ENCODE measurements around the gene MAGEB6. TPM values are rescaled to one million over a fixed set of nuclear protein-coding genes. Genes with fewer than 3 reads are reported as not detected.

Gene MAGEB6
- polyA plus RNA-seq, result not detected in 2 replicates

GRCh38 chrX:26192204-26192603, at the start of gene MAGEB6:
TSS of gene MAGEB6 (plus strand) at chrX:26192440. CDS start at chrX:26193847, 1,407 bp downstream.

GRCh38 chrX:26160301-26160700, 31.9 kb upstream of the MAGEB6 start, which contains the start of gene MAGEB6B:
TSS of gene MAGEB6B (plus strand) at chrX:26160601. CDS start at chrX:26160601, 0 bp downstream.

GRCh38 chrX:26215869-26216268, 23.6 kb downstream of the MAGEB6 start, which contains the start of gene MAGEB5:
TSS of gene MAGEB5 (plus strand) at chrX:26216169. CDS start at chrX:26217302, 1,133 bp downstream.

Other genes starting within 250 kb of the MAGEB6 start
- not detected in 2 replicates for gene MAGEB18, start 54.1 kb upstream of the MAGEB6 start, polyA plus RNA-seq
- not detected in 2 replicates for gene MAGEB6B, start 31.8 kb upstream of the MAGEB6 start, polyA plus RNA-seq
- not detected in 2 replicates for gene MAGEB5, start 23.7 kb downstream of the MAGEB6 start, polyA plus RNA-seq